ENCODE measurements around the gene PPFIA4.

DNA sequence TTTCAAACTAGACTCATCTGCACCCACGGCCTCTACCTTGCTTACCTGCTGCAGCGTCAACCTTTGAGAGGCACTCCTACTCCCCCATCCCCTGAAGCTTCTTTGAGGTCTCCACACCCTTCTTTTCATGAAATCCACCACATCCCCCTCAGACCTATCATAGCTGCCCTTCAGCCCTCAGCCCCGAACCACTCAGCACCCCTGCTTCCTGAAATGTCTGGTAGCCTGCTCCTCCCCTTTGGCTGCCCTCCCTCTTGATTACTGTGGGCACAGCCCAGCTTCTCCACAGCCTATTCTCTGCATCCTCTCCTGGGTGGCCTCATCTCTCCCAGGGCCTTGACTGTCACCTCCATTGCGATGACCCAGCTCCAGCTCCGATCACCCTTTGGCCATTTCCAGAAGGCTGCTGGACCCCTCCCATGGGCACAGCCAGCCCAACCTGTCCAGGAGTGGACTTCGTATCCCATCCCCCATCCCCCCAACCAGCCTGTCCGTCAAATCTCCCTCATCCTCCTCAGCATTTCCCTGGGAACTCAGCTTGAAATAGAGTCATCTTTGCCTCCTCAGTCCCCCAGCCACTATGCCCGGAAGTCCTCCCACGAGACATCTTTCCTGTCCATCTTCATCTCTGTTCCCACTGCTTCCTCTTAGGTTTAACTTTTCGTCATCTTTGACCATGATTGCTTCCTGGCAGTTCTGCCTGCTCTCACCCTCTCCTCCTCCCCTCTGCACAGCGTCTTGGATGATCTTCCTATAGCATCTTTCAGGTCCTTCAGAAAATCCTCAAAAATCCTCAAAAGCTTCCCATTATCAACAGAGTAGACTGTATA lies 95.1 kb downstream of the PPFIA4 start:
- TF ChIP-seq, protein P1, sequence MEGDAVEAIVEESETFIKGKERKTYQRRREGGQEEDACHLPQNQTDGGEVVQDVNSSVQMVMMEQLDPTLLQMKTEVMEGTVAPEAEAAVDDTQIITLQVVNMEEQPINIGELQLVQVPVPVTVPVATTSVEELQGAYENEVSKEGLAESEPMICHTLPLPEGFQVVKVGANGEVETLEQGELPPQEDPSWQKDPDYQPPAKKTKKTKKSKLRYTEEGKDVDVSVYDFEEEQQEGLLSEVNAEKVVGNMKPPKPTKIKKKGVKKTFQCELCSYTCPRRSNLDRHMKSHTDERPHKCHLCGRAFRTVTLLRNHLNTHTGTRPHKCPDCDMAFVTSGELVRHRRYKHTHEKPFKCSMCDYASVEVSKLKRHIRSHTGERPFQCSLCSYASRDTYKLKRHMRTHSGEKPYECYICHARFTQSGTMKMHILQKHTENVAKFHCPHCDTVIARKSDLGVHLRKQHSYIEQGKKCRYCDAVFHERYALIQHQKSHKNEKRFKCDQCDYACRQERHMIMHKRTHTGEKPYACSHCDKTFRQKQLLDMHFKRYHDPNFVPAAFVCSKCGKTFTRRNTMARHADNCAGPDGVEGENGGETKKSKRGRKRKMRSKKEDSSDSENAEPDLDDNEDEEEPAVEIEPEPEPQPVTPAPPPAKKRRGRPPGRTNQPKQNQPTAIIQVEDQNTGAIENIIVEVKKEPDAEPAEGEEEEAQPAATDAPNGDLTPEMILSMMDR (conservative IDR thresholded peaks at IDR 0.05; ENCODE audit: low read depth, low read length), result no peak
- no peak for TF ChIP-seq EZH2 (IDR thresholded peaks at IDR 0.05; ENCODE audit: borderline replicate concordance, low read depth, low read length, poor library complexity, severe bottlenecking)

Data from A673 (cell line).